T-cell (primary cell): ENCODE results near the gene MAN1C1. TPM values are rescaled to one million over a fixed set of nuclear protein-coding genes. Genes with fewer than 3 reads are reported as not detected.

Experiments
- ATAC-seq, 4 experiments: fragments of 200-7000 bp in 3 of 4; fragments of 150-1000 bp in 1 of 4; cut with Tn5 transposase; replicated peaks in 1 of 4; 1 replicate in 3 of 4; 2 replicates in 1 of 4; pipeline ENCODE4 v1.10.0; 2021; ENCODE audit warnings: moderate library complexity in 3 of 4, mild to moderate bottlenecking in 2 of 4, moderate number of reproducible peaks in 1 of 4
- CTCF ChIA-PET, 2 donors: fragments of 300-600 bp; sonication (Branson Sonifier 250); formaldehyde crosslinking; loops; one replicate each; lab custom pipeline; 2022; ENCODE audit warnings: antibody characterized with exemption in 2 of 2; lab: Charles Lee
- POLR2A ChIA-PET, 2 donors: fragments of 300-600 bp; sonication (Branson Sonifier 250); formaldehyde crosslinking; loops; one replicate each; lab custom pipeline; 2022; ENCODE audit warnings: antibody characterized with exemption in 2 of 2; lab: Charles Lee
- DNase-seq, 35 experiments: peaks; one replicate each; pipeline versions ENCODE4 v3.0.0 to v3.0.0-alpha.2; 2013 to 2023
- H3K27ac ChIP-seq: one replicate; pipeline ENCODE4 v1.5.1; 2013; ENCODE audit warnings: low read length
- H3K27me3 ChIP-seq, 2 experiments: replicated peaks in 1 of 2; 1 replicate in 1 of 2; 2 replicates in 1 of 2; pipeline versions ENCODE4 v1.6.1 to v1.7.0; 2013; ENCODE audit warnings: low read length in 1 of 2, mixed read lengths in 1 of 2; ENCODE audit not compliant: control insufficient read depth in 2 of 2, insufficient read depth in 2 of 2; ENCODE audit errors: extremely low read depth in 1 of 2
- H3K36me3 ChIP-seq, 2 donors: 1 replicate in 1 of 2; 2 replicates in 1 of 2; pipeline versions ENCODE4 v1.6.1 to v1.7.0; 2013; ENCODE audit warnings: low read length in 1 of 2; ENCODE audit not compliant: control insufficient read depth in 2 of 2, insufficient read depth in 1 of 2; ENCODE audit errors: extremely low read depth in 1 of 2
- H3K4me1 ChIP-seq, 2 experiments: 1 replicate in 1 of 2; 2 replicates in 1 of 2; pipeline versions ENCODE4 v1.6.1 to v1.7.0; 2013; ENCODE audit warnings: low read length in 2 of 2, mixed read lengths in 1 of 2; ENCODE audit not compliant: insufficient read depth in 2 of 2, control insufficient read depth in 1 of 2; ENCODE audit errors: extremely low read depth in 1 of 2
- H3K4me3 ChIP-seq, 2 donors: 1 replicate in 1 of 2; 2 replicates in 1 of 2; pipeline versions ENCODE4 v1.5.1 to v1.7.0; 2013; ENCODE audit warnings: mild to moderate bottlenecking in 2 of 2, low read length in 1 of 2, moderate library complexity in 1 of 2; ENCODE audit not compliant: control insufficient read depth in 1 of 2; ENCODE audit errors: extremely low read depth in 1 of 2
- H3K9me3 ChIP-seq: 2 replicates; pipeline ENCODE4 v1.7.0; 2013
- H3K27ac Mint-ChIP-seq, 2 donors: one replicate each; pipeline ENCODE4 v1.8.0; 2020 to 2021; ENCODE audit warnings: mild to moderate bottlenecking in 2 of 2, mixed read lengths in 2 of 2
- H3K27me3 Mint-ChIP-seq, 2 donors: one replicate each; pipeline ENCODE4 v1.8.0; 2021 to 2022; ENCODE audit warnings: mixed read lengths in 2 of 2
- H3K36me3 Mint-ChIP-seq: one replicate; pipeline ENCODE4 v1.8.0; 2021; ENCODE audit warnings: mixed read lengths
- H3K4me1 Mint-ChIP-seq, 3 donors: one replicate each; pipeline ENCODE4 v1.8.0; 2020 to 2022; ENCODE audit warnings: mixed read lengths in 3 of 3, mild to moderate bottlenecking in 1 of 3
- H3K4me3 Mint-ChIP-seq, 3 donors: one replicate each; pipeline ENCODE4 v1.8.0; 2020 to 2022; ENCODE audit warnings: mild to moderate bottlenecking in 3 of 3, mixed read lengths in 3 of 3, moderate library complexity in 3 of 3
- H3K9me3 Mint-ChIP-seq, 3 donors: one replicate each; pipeline ENCODE4 v1.8.0; 2020 to 2022; ENCODE audit warnings: mixed read lengths in 3 of 3
- WGBS: methylation state at CpG from one replicate; pipeline ENCODE4 v1.1.5; 2013; ENCODE audit warnings: missing lambda C conversion rate; ENCODE audit not compliant: insufficient coverage; 5-methylcytosine and 5-hydroxymethylcytosine counted together
- total RNA-seq, 35 experiments: library from RNA in 6 of 35; stranded (reverse) in 6 of 35; fragments of 120-200 nt in 1 of 35; gene quantifications; one replicate each; pipeline versions ENCODE4 v1.2.1 to v1.2.4 and lab custom pipeline; 2013 to 2026

MAN1C1 gene
- total RNA-seq, 5 donors from 2014 or later (not counting 1 experiment from before 2014, with no cell fraction given) = 57.5 to 90.5 (median 65.5) TPM

DNA sequence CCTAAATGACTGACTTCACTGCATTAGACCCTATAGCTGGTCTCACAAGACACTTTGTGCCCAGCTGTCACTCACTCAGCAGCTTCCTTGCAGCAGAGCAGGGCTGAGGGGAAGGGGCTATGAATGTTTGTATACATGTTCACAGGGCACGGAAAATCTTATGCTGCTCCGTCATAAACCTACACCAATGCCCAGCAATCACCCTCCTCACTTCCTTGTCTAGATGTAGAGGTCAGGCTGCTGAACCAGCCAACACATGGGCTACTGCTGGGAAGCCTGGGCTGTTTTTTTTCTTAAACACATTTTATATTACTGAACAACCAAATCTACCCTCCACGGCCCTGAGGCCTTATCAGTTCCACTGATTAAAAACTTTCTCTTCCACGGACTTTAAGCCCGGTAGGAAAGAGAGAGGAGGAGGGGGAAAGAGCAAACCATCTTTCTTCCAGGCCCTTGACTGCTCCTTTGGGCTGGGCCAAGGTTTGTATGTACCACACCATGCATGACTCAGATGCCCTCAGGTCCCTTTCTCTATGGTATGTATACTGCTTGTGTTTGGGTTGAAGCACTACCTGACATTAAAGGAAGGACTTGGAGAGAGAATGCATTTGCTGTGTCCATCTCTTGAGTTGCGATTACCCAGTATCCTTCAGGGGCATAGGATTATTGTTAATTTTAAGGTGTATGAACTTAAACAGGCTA lies 215.9 kb downstream of the MAN1C1 start:
- Mint-ChIP-seq H3K36me3 (peaks cover 53% of the 10 kb centered on the region), H3K4me3 (no peak overlapping the region), H3K9me3 (no peaks in the 10 kb centered on the region), H3K27ac (peak overlapping the region; percentile 69 to 73), H3K27me3 (no peaks in the 10 kb centered on the region), H3K4me1 (peaks cover 7 to 12% (median 8%) of the 10 kb centered on the region in 3 donors)
- ChIA-PET POLR2A (interaction anchor here in 1 of 2 donors (0.5 kb wide), 1 partner anchor 8 kb away, joined by 3 read pairs; no protein-coding TSS in a partner anchor), CTCF (interaction anchor here in 1 of 2 donors (0.6 kb wide), 1 partner anchor 21 kb away, joined by 3 read pairs; no protein-coding TSS in a partner anchor)
- no CpG with 5 or more reads among the region's 6 CpGs for WGBS
- Histone ChIP-seq H3K4me3 (no peak overlapping the region), H3K4me1 (peaks cover 5 to 14% of the 10 kb centered on the region in 2 experiments), H3K27ac (no peak overlapping the region), H3K36me3 (peaks cover 9 to 57% of the 10 kb centered on the region in 2 donors), H3K27me3 (no peaks in the 10 kb centered on the region), H3K9me3 (no peaks in the 10 kb centered on the region)
- DNase-seq (no peak), ATAC-seq (no peak)

DNA sequence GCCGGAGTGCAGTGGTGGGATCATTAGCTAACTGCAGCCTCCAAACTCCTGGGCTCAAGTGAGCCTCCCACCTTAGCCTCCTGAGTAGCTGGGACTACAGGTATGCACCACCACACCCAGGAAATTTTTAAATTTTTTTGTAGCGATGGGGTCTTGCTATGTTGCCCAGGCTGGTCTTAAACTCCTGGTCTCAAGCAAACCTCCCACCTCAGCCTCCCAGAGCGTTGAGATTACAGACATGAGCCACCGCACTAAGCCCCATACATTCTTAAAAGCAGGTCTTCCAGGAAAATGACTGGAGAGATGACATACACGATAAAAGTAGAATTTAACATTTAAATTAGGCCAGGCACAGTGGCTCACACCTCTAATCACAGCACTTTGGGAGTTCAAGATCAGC lies 216.6 kb downstream of the MAN1C1 start:
- no peak overlapping the region for H3K27ac ChIP-seq
- H3K27me3 ChIP-seq = no peaks in the 10 kb centered on the region
- DNase-seq (no peak), ATAC-seq (no peak)
- H3K4me1 ChIP-seq = peaks cover 5 to 14% of the 10 kb centered on the region in 2 experiments
- 100% methylated on average over 3 of the region's 5 CpGs for WGBS
- no peaks in the 10 kb centered on the region for H3K9me3 ChIP-seq
- CTCF ChIA-PET = interaction anchor here in 1 of 2 donors (0.6 kb wide), 1 partner anchor 10 kb away, joined by 4 read pairs; no protein-coding TSS in a partner anchor
- POLR2A ChIA-PET = interaction anchor here in 1 of 2 donors (0.6 kb wide), 1 partner anchor 223 kb away, joined by 3 read pairs; no protein-coding TSS in a partner anchor
- H3K27me3 Mint-ChIP-seq = no peaks in the 10 kb centered on the region
- peaks cover 7 to 50% of the 10 kb centered on the region in 2 donors for H3K36me3 ChIP-seq
- H3K4me3 Mint-ChIP-seq = no peak overlapping the region
- no peaks in the 10 kb centered on the region for H3K9me3 Mint-ChIP-seq
- H3K4me3 ChIP-seq = no peak overlapping the region
- peaks cover 7 to 12% (median 8%) of the 10 kb centered on the region in 3 donors for H3K4me1 Mint-ChIP-seq
- H3K27ac Mint-ChIP-seq = no peak overlapping the region
- H3K36me3 Mint-ChIP-seq = peaks cover 48% of the 10 kb centered on the region

Other genes starting within 250 kb of the MAN1C1 start
- 1 to 10 TPM in 1 of 5 donors, under 1 TPM in 3, not detected in 1; 0.35 to 1.0 (median 0.63) TPM for gene RHCE, start 196.0 kb upstream of the MAN1C1 start, total RNA-seq
- gene MACO1, start 185.9 kb upstream of the MAN1C1 start, total RNA-seq = 10 to 100 TPM; 19.7 to 23.2 (median 21.5) TPM
- 100 to 1,000 TPM; 143 to 298 (median 222) TPM for gene LDLRAP1, start 73.2 kb upstream of the MAN1C1 start, total RNA-seq
- 10 to 100 TPM; 22.4 to 28.9 (median 25.9) TPM for gene SELENON, start 183.4 kb downstream of the MAN1C1 start, total RNA-seq
- 10 to 100 TPM; 39.6 to 48.1 (median 41.6) TPM for gene MTFR1L, start 203.2 kb downstream of the MAN1C1 start, total RNA-seq
- under 1 TPM in 2 of 5 donors, not detected in 3; 0.20 to 0.35 TPM for gene AUNIP, start 242.7 kb downstream of the MAN1C1 start, total RNA-seq